ENCODE data around the gene OR13C9.

GRCh38 chr9:104589626-104590025, 28.4 kb downstream of the OR13C9 start:
- TF ChIP-seq POLR2AphosphoS5 (IDR thresholded peaks at IDR 0.05; ENCODE audit: borderline replicate concordance, low read depth, low read length), result no peak
- no peak for TF ChIP-seq EZH2 (IDR thresholded peaks at IDR 0.05)

All from SK-N-MC (cell line).